Keratinocyte (primary cell): ENCODE measurements around the gene ADCY7. TPM values are rescaled to one million over a fixed set of nuclear protein-coding genes. Genes with fewer than 3 reads are reported as not detected.

Experiments
- DNase-seq: peaks from one replicate; pipeline ENCODE4 v3.0.0-alpha.2; 2011; ENCODE audit warnings: low read depth, missing footprints, low spot score
- FAIRE-seq: peaks from 2 replicates; lab custom pipeline; 2011; peaks lifted over from hg19 to GRCh38; lab: Jason Lieb, UNC
- H2AFZ ChIP-seq: 2 replicates; pipeline ENCODE4 v1.6.0; 2012; ENCODE audit warnings: low read length, control low read depth, inconsistent platforms; ENCODE audit not compliant: control insufficient read depth
- H3K27ac ChIP-seq: 2 replicates; pipeline ENCODE4 v1.5.1; 2011; ENCODE audit warnings: low read length; ENCODE audit not compliant: control insufficient read depth, insufficient read depth
- H3K27me3 ChIP-seq: 3 replicates; pipeline ENCODE4 v1.6.0; 2011; ENCODE audit warnings: low read length; ENCODE audit not compliant: control insufficient read depth, insufficient read depth; ENCODE audit errors: extremely low read depth
- H3K36me3 ChIP-seq, 2 experiments: 2 replicates in 1 of 2; 3 replicates in 1 of 2; pipeline ENCODE4 v1.5.1; 2011; ENCODE audit warnings: low read length in 2 of 2, mild to moderate bottlenecking in 1 of 2; ENCODE audit not compliant: control insufficient read depth in 2 of 2, insufficient read depth in 2 of 2; ENCODE audit errors: extremely low read depth in 1 of 2
- H3K4me1 ChIP-seq: 3 replicates; pipeline ENCODE4 v1.5.1; 2011; ENCODE audit warnings: low read length; ENCODE audit not compliant: control insufficient read depth, insufficient read depth; ENCODE audit errors: extremely low read depth
- H3K4me2 ChIP-seq: 3 replicates; pipeline ENCODE4 v1.6.0; 2011; ENCODE audit warnings: low read depth, low read length; ENCODE audit not compliant: control insufficient read depth, insufficient read depth; ENCODE audit errors: extremely low read depth
- H3K4me3 ChIP-seq, 3 experiments: fragments of 200-600 bp in 1 of 3; sonication (generic) in 1 of 3; 2 replicates in 2 of 3; 3 replicates in 1 of 3; pipeline ENCODE4 v1.5.1; 2011 to 2016; ENCODE audit warnings: low read length in 3 of 3, mild to moderate bottlenecking in 3 of 3, control low read depth in 2 of 3, inconsistent platforms in 1 of 3, low read depth in 1 of 3, mixed read lengths in 1 of 3, mixed run types in 1 of 3, moderate library complexity in 1 of 3; ENCODE audit not compliant: control insufficient read depth in 2 of 3, insufficient read depth in 2 of 3; ENCODE audit errors: extremely low read depth in 1 of 3
- H3K79me2 ChIP-seq: 2 replicates; pipeline ENCODE4 v1.6.0; 2012; ENCODE audit warnings: low read length; ENCODE audit not compliant: control insufficient read depth, insufficient read depth
- H3K9ac ChIP-seq: 3 replicates; pipeline ENCODE4 v1.6.0; 2011; ENCODE audit warnings: low read length; ENCODE audit not compliant: control insufficient read depth, insufficient read depth; ENCODE audit errors: extremely low read depth
- H3K9me1 ChIP-seq: 3 replicates; pipeline ENCODE4 v1.6.0; 2011; ENCODE audit warnings: low read length; ENCODE audit not compliant: control insufficient read depth, insufficient read depth; ENCODE audit errors: extremely low read depth
- H3K9me3 ChIP-seq: 2 replicates; pipeline ENCODE4 v1.5.1; 2012; ENCODE audit warnings: low read depth, low read length; ENCODE audit not compliant: control insufficient read depth
- H4K20me1 ChIP-seq: 3 replicates; pipeline ENCODE4 v1.6.0; 2011; ENCODE audit warnings: low read length; ENCODE audit not compliant: control insufficient read depth, insufficient read depth; ENCODE audit errors: extremely low read depth
- EZH2 ChIP-seq: IDR thresholded peaks from one replicate; pipeline ENCODE4 v1.6.1; 2012; ENCODE audit warnings: inconsistent platforms, mild to moderate bottlenecking, low read length, moderate library complexity
- dilution Hi-C: fragments of 300-500 bp; cut with MboI; formaldehyde crosslinking; loops from one replicate; pipeline ENCODE4 v1.7.0; 2020; ENCODE audit warnings: low sequenced_read_pairs; ENCODE audit not compliant: extremely low pct_ligation_motif_present
- polyA plus RNA-seq, 5 experiments: library from polyadenylated mRNA; depleted of rRNA in 3 of 5; stranded (reverse) in 3 of 5; stranded (forward) in 1 of 5; unstranded in 1 of 5; fragments of >200 nt; gene quantifications; 1 replicate in 1 of 5; 2 replicates in 3 of 5; 3 replicates in 1 of 5; pipeline versions ENCODE4 v1.2.1 to v1.2.3, GENCODE V29; 2011 to 2012; ENCODE audit warnings: missing spikeins in 2 of 5, low read depth in 1 of 5, low replicate concordance in 1 of 5
- TF ChIP-seq, protein P1 (sequence below), 3 experiments: IDR thresholded peaks in 1 of 3; conservative IDR thresholded peaks in 1 of 3; optimal IDR thresholded peaks in 1 of 3; 2 replicates in 2 of 3; 3 replicates in 1 of 3; pipeline versions ENCODE3 to v1.5.1; 2011; ENCODE audit warnings: low read length in 3 of 3, mild to moderate bottlenecking in 3 of 3, moderate library complexity in 2 of 3, control low read depth in 1 of 3, inconsistent platforms in 1 of 3; ENCODE audit not compliant: insufficient read depth in 2 of 3; ENCODE audit errors: extremely low read depth in 1 of 3

ADCY7 gene
- polyA plus RNA-seq, 1 donor (not counting 4 experiments of a cell fraction or from before 2014, with no cell fraction given): 5.1 TPM

- FAIRE-seq: no peak
- Histone ChIP-seq H3K27ac (no peak overlapping the region), H3K9me1 (no peaks in the 10 kb centered on the region), H3K36me3 (peaks cover 0 to 1% of the 10 kb centered on the region in 2 experiments), H3K79me2 (no peaks in the 10 kb centered on the region), H4K20me1 (no peaks in the 10 kb centered on the region), H3K9ac (no peak overlapping the region), H3K27me3 (no peaks in the 10 kb centered on the region), H2AFZ (no peak overlapping the region), H3K4me2 (no peak overlapping the region), H3K4me1 (no peaks in the 10 kb centered on the region), H3K9me3 (no peaks in the 10 kb centered on the region), H3K4me3 (no peak overlapping the region)
- no peak for TF ChIP-seq EZH2
- TF ChIP-seq, protein P1, sequence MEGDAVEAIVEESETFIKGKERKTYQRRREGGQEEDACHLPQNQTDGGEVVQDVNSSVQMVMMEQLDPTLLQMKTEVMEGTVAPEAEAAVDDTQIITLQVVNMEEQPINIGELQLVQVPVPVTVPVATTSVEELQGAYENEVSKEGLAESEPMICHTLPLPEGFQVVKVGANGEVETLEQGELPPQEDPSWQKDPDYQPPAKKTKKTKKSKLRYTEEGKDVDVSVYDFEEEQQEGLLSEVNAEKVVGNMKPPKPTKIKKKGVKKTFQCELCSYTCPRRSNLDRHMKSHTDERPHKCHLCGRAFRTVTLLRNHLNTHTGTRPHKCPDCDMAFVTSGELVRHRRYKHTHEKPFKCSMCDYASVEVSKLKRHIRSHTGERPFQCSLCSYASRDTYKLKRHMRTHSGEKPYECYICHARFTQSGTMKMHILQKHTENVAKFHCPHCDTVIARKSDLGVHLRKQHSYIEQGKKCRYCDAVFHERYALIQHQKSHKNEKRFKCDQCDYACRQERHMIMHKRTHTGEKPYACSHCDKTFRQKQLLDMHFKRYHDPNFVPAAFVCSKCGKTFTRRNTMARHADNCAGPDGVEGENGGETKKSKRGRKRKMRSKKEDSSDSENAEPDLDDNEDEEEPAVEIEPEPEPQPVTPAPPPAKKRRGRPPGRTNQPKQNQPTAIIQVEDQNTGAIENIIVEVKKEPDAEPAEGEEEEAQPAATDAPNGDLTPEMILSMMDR (optimal IDR thresholded peaks at IDR 0.05 in 1 of 3, IDR thresholded peaks at IDR 0.05 in 1 of 3, conservative IDR thresholded peaks at IDR 0.05 in 1 of 3; ENCODE audit: extremely low read depth in 1 of 3, insufficient read depth in 2 of 3, low read length in 3 of 3): no peak
- dilution Hi-C loops: no loop called here
- DNase-seq: no peak
Observed at GRCh38 chr16:50280932-50281331, 14.6 kb downstream of the ADCY7 start.

DNA sequence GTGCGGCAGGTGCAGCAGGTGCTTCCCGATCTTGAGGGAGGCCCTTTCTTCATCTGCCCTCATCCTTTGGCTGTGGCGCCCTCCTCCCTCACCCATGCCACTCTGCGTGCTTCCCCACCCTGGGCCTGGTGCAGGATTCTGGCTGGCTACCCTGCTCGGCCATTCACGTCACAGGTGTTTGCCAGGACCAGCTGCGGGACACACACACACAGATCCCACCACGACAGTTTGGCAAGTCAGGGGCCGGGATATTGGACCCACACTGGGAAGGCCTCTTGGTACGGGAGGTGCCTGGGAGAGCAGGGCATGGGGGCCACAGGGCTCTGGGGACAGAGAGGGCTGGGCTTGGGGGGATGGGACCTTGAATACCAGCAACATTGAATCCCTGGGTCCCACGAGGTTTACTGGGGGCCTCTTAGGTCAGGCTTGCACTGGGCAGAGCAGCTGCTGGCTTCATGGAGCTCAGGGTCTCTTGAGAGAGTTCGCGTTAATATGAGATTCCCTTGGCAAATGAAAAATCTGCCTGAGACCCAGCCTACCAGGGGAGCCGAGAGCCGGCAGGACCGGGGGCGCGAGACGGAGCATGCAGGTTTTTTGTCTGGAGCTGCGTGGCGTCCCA, 15.1 kb downstream of the ADCY7 start:
- H4K20me1 ChIP-seq: no peaks in the 10 kb centered on the region
- no peak overlapping the region for H3K27ac ChIP-seq
- H3K4me3 ChIP-seq: no peak overlapping the region

More for the DNA sequence above, 15.1 kb downstream of the ADCY7 start:
- Histone ChIP-seq H3K4me2 (no peak overlapping the region), H3K79me2 (no peaks in the 10 kb centered on the region), H3K9ac (no peak overlapping the region), H3K36me3 (peaks cover 0 to 2% of the 10 kb centered on the region in 2 experiments), H3K27me3 (no peaks in the 10 kb centered on the region), H3K9me3 (no peaks in the 10 kb centered on the region), H2AFZ (no peak overlapping the region), H3K4me1 (no peaks in the 10 kb centered on the region), H3K9me1 (no peaks in the 10 kb centered on the region)
- dilution Hi-C loops: no loop called here
- DNase-seq (no peak), FAIRE-seq (no peak)
- no peak for TF ChIP-seq EZH2
- TF ChIP-seq, protein P1 (optimal IDR thresholded peaks at IDR 0.05 in 1 of 3, IDR thresholded peaks at IDR 0.05 in 1 of 3, conservative IDR thresholded peaks at IDR 0.05 in 1 of 3; ENCODE audit: extremely low read depth in 1 of 3, insufficient read depth in 2 of 3, low read length in 3 of 3): no peak
